ENCODE results near the gene ANXA11. TPM values are rescaled to one million over a fixed set of nuclear protein-coding genes. Genes with fewer than 3 reads are reported as not detected.

ANXA11 gene
- total RNA-seq, 1 donor from 2014 or later, result 127 TPM

DNA sequence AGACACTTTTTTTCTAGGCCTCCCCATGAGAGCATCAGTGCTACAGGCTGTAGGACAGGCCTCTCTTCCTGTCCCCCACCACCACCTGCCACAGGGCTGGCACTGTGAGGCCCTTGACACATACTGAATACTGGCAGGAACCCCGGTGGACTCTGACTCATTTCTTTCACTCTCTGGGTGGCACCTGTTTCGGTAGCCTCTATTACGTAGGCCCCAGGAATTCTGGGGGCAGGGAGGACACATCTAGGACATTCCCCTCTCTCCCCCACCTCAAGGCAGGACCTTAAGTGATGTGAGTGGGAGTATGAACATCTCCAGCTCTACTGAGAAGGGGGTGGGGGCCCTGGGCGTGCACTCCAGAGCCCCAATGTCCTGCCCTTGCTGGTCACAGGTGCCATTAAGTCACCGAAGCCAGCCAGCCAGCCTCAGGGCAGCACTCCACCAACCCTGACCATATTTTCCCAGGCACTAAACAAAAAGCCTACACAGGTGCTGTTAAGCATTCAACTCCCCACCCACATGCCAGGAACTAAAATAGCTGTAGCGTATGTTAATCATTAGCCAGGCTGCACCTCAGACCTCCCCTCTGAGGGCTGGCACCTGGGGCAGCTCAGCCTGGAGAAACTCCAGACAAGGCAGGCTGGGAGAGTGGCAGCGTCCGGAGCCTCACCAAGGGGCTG lies 8.9 kb downstream of the ANXA11 start:
- peaks cover 52% of the 10 kb centered on the region for H3K4me1 Mint-ChIP-seq (ENCODE audit: unreplicated experiment)
- no peak for DNase-seq (ENCODE audit: extremely low spot score, unreplicated experiment)

DNA sequence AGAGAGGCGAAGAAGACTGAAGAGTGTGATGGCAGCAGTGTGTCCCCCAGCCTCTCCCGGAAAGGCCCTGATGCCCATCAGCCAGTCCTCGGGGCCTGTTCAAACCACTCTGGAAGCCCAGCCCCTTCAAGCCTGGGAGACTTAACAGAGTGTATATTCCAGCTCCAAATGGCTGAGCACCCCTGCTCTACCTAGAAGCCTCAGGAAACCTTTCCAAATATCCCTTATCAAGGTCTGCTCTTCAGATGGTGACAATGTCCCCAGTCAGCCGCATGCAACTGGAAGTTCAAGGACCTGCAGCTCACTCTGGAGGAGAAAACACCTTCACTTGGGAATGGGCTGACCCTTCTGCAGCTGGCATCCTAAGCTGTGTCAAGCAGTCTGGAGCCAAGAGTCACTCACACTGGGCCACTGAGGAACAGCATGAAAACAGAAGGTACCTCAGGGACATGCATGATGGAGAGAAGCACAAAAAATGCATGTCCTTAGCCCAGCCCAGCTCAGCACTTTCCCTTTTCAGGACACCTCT lies 10.2 kb downstream of the ANXA11 start:
- Mint-ChIP-seq H3K36me3 (ENCODE audit: unreplicated experiment) (peaks cover 8% of the 10 kb centered on the region), H3K27ac (ENCODE audit: unreplicated experiment) (no peak overlapping the region), H3K4me3 (ENCODE audit: unreplicated experiment) (no peak overlapping the region), H3K9me3 (ENCODE audit: unreplicated experiment) (peaks cover 10% of the 10 kb centered on the region), H3K27me3 (ENCODE audit: unreplicated experiment) (no peaks in the 10 kb centered on the region), H3K4me1 (ENCODE audit: unreplicated experiment) (peaks cover 45% of the 10 kb centered on the region)
- TF ChIP-seq, protein P1, sequence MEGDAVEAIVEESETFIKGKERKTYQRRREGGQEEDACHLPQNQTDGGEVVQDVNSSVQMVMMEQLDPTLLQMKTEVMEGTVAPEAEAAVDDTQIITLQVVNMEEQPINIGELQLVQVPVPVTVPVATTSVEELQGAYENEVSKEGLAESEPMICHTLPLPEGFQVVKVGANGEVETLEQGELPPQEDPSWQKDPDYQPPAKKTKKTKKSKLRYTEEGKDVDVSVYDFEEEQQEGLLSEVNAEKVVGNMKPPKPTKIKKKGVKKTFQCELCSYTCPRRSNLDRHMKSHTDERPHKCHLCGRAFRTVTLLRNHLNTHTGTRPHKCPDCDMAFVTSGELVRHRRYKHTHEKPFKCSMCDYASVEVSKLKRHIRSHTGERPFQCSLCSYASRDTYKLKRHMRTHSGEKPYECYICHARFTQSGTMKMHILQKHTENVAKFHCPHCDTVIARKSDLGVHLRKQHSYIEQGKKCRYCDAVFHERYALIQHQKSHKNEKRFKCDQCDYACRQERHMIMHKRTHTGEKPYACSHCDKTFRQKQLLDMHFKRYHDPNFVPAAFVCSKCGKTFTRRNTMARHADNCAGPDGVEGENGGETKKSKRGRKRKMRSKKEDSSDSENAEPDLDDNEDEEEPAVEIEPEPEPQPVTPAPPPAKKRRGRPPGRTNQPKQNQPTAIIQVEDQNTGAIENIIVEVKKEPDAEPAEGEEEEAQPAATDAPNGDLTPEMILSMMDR (IDR thresholded peaks at IDR 0.05), result no peak
- DNase-seq (ENCODE audit: extremely low spot score, unreplicated experiment), result no peak

More for the DNA sequence above, 8.9 kb downstream of the ANXA11 start:
- no peak overlapping the region for H3K4me3 Mint-ChIP-seq (ENCODE audit: unreplicated experiment)
- peaks cover 14% of the 10 kb centered on the region for H3K36me3 Mint-ChIP-seq (ENCODE audit: unreplicated experiment)
- peaks cover 10% of the 10 kb centered on the region for H3K9me3 Mint-ChIP-seq (ENCODE audit: unreplicated experiment)
- TF ChIP-seq, protein P1 (IDR thresholded peaks at IDR 0.05), result no peak
- H3K27me3 Mint-ChIP-seq (ENCODE audit: unreplicated experiment), result no peaks in the 10 kb centered on the region
- H3K27ac Mint-ChIP-seq (ENCODE audit: unreplicated experiment), result no peak overlapping the region

DNA sequence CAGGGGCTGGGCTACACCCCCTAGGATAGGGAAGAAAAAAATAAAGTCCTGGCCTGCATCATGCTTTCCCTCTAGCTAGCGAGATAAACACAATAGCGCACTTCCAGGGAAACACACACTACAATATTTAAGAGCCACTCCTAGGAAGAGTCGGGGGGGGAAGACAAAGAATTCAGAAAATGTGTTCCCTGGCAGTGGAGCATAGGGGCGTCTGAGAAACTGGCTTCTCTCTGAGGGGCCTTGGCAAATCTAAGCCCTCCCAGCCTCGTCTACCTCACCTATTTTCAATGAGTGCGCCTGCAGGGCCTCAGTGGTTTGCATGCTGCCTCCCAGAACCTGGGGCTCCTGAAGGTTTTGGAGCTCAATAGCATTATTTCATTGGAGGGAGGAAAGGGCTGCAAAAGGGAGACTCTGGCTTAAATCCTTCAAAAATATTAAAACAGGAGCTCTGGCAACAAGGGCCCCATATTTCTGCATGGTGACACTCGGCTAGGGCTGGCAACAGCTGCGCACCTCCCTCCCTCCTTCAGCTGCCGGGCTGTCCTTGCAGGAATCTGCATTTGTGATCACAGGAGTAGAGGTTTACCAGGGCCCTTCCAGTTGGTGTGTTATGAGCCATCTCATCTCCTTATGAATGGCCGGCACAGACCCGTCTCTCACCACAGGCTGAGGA lies 10.8 kb downstream of the ANXA11 start:
- TF ChIP-seq, protein P1 (IDR thresholded peaks at IDR 0.05), result no peak
- Mint-ChIP-seq H3K9me3 (ENCODE audit: unreplicated experiment) (peaks cover 10% of the 10 kb centered on the region), H3K36me3 (ENCODE audit: unreplicated experiment) (peaks cover 10% of the 10 kb centered on the region), H3K27me3 (ENCODE audit: unreplicated experiment) (no peaks in the 10 kb centered on the region), H3K4me1 (ENCODE audit: unreplicated experiment) (peaks cover 40% of the 10 kb centered on the region), H3K4me3 (ENCODE audit: unreplicated experiment) (no peak overlapping the region), H3K27ac (ENCODE audit: unreplicated experiment) (no peak overlapping the region)
- DNase-seq (ENCODE audit: extremely low spot score, unreplicated experiment), result no peak

DNA sequence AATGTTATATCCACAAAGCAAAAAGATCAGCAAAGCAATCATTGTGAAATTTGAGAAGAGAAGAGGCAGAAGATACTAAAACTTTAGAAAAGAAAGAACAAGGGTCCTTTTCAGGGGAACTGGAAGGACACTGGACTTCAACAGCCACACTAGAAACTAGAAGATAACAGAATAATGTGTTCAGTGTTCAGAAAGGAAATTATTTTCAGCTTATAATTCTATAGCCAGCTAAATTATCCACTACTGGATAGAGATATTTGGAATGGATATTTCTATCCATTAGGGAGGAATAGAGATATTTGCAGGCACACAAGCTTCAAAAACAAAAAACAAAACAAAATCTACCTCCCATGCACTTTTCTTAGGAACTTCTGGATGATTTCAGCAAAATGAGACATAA lies 12.8 kb downstream of the ANXA11 start:
- Mint-ChIP-seq H3K4me1 (ENCODE audit: unreplicated experiment) (peaks cover 35% of the 10 kb centered on the region), H3K27me3 (ENCODE audit: unreplicated experiment) (no peaks in the 10 kb centered on the region), H3K36me3 (ENCODE audit: unreplicated experiment) (peaks cover 10% of the 10 kb centered on the region), H3K27ac (ENCODE audit: unreplicated experiment) (no peak overlapping the region), H3K9me3 (ENCODE audit: unreplicated experiment) (peaks cover 10% of the 10 kb centered on the region), H3K4me3 (ENCODE audit: unreplicated experiment) (no peak overlapping the region)
- TF ChIP-seq, protein P1 (IDR thresholded peaks at IDR 0.05), result no peak
- DNase-seq (ENCODE audit: extremely low spot score, unreplicated experiment), result no peak

DNA sequence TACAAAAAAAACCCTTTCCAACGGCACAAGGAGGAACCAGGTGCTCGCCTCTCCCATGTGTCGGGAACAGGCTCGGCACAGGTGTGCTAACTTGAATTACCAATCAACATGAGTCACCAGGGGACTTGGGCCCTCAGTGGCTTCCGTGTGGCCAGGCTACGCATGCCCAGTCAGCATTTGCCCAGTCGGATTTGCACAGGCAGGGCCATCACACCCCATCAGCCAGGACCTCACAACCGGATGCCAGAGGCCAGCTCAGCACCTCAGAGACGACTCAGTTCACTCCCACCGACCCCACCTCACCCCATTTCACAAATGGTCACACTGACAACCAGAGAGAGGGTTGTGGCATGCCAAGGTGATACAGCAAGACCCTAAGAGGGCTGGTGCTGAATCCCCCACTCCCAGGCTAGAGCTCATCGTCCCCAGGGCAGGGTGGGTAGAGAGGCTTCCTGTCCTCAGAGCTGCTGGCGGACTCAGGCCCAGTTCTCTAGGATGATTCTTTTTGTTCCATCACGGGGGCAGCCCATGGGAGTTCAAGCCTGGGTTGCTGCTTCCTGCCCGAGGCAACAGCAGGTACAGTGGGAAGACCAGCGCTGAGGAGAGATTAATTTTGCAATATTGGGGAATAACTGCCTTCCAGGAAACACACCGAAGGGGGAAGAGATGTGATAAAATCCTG lies 13.6 kb downstream of the ANXA11 start:
- peaks cover 31% of the 10 kb centered on the region for H3K4me1 Mint-ChIP-seq (ENCODE audit: unreplicated experiment)

More for the DNA sequence above, 13.6 kb downstream of the ANXA11 start:
- H3K4me3 Mint-ChIP-seq (ENCODE audit: unreplicated experiment), result no peak overlapping the region
- no peak for DNase-seq (ENCODE audit: extremely low spot score, unreplicated experiment)
- H3K9me3 Mint-ChIP-seq (ENCODE audit: unreplicated experiment), result peaks cover 10% of the 10 kb centered on the region
- no peak overlapping the region for H3K27ac Mint-ChIP-seq (ENCODE audit: unreplicated experiment)
- peaks cover 10% of the 10 kb centered on the region for H3K36me3 Mint-ChIP-seq (ENCODE audit: unreplicated experiment)
- TF ChIP-seq, protein P1 (IDR thresholded peaks at IDR 0.05), result no peak
- H3K27me3 Mint-ChIP-seq (ENCODE audit: unreplicated experiment), result no peaks in the 10 kb centered on the region
